ENCODE measurements around the gene TSC22D1.

TSC22D1 gene

DNA sequence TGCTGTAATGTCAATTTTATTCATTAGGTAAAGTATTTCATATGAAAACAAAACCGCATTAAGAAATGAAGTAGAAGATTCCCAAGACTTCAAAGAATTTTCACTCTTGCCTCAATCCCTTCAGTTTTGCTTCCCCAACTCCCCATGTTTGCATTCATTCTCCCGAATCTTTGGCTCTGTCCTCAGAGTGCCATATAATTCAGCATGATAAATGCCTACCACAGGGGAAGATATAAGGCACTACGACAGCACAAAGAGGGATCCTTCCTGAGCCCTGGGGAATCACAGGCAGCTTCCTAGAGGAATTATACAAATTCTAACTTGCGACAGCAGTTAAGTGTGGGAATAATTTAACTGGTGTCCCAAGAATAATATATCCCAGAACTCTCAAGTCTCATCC lies 68.5 kb downstream of the TSC22D1 start:
- no peak overlapping the region for H3K4me3 Mint-ChIP-seq
- no peaks in the 10 kb centered on the region for H3K36me3 Mint-ChIP-seq (ENCODE audit: low read depth)
- no peaks in the 10 kb centered on the region for H3K9me3 Mint-ChIP-seq
- DNase-seq (ENCODE audit: low spot score), result no peak
- H3K4me1 Mint-ChIP-seq (ENCODE audit: low read depth), result no peaks in the 10 kb centered on the region
- H3K27me3 Mint-ChIP-seq (ENCODE audit: low read depth), result peaks cover 1% of the 10 kb centered on the region
- no peak overlapping the region for H3K27ac Mint-ChIP-seq

GRCh38 chr13:44506719-44507118 lies 69.4 kb downstream of the TSC22D1 start:
- no peak overlapping the region for H3K4me3 Mint-ChIP-seq
- H3K9me3 Mint-ChIP-seq, result no peaks in the 10 kb centered on the region
- peaks cover 1% of the 10 kb centered on the region for H3K27me3 Mint-ChIP-seq (ENCODE audit: low read depth)
- H3K36me3 Mint-ChIP-seq (ENCODE audit: low read depth), result no peaks in the 10 kb centered on the region
- no peak for DNase-seq (ENCODE audit: low spot score)
- H3K27ac Mint-ChIP-seq, result no peak overlapping the region
- no peaks in the 10 kb centered on the region for H3K4me1 Mint-ChIP-seq (ENCODE audit: low read depth)

GRCh38 chr13:44506251-44506650 lies 69.9 kb downstream of the TSC22D1 start:
- DNase-seq (ENCODE audit: low spot score), result no peak
- H3K4me3 Mint-ChIP-seq, result no peak overlapping the region
- no peaks in the 10 kb centered on the region for H3K4me1 Mint-ChIP-seq (ENCODE audit: low read depth)
- peaks cover 1% of the 10 kb centered on the region for H3K27me3 Mint-ChIP-seq (ENCODE audit: low read depth)
- H3K36me3 Mint-ChIP-seq (ENCODE audit: low read depth), result no peaks in the 10 kb centered on the region
- no peak overlapping the region for H3K27ac Mint-ChIP-seq
- no peaks in the 10 kb centered on the region for H3K9me3 Mint-ChIP-seq

DNA sequence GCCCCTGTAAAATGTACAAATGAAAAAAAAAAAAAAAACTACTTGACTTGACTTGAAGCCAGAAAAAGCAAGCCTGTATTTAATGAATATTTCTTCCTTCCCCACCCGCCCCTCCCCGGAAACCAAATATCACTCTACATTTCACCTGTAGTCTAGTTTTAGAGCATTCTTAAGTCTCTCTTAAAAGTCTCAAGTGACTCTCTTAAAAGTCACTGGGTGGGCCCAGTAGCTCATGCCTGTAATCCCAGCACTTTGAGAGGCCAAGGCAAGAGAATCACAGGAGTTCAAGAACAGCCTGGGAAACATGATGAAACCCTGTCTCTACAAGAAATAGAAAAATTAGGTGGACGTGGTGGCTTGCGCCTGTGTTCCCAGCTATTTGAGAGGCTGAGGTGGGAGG lies 72.0 kb downstream of the TSC22D1 start:
- H3K4me3 Mint-ChIP-seq, result no peak overlapping the region
- no peaks in the 10 kb centered on the region for H3K9me3 Mint-ChIP-seq
- H3K4me1 Mint-ChIP-seq (ENCODE audit: low read depth), result no peaks in the 10 kb centered on the region
- peaks cover 1% of the 10 kb centered on the region for H3K27me3 Mint-ChIP-seq (ENCODE audit: low read depth)
- H3K36me3 Mint-ChIP-seq (ENCODE audit: low read depth), result no peaks in the 10 kb centered on the region
- DNase-seq (ENCODE audit: low spot score), result no peak
- H3K27ac Mint-ChIP-seq, result no peak overlapping the region

GRCh38 chr13:44498969-44499368 lies 77.2 kb downstream of the TSC22D1 start:
- no peaks in the 10 kb centered on the region for H3K4me1 Mint-ChIP-seq (ENCODE audit: low read depth)
- no peak overlapping the region for H3K27ac Mint-ChIP-seq
- no peaks in the 10 kb centered on the region for H3K27me3 Mint-ChIP-seq (ENCODE audit: low read depth)
- no peak overlapping the region for H3K4me3 Mint-ChIP-seq
- H3K36me3 Mint-ChIP-seq (ENCODE audit: low read depth), result no peaks in the 10 kb centered on the region
- no peak for DNase-seq (ENCODE audit: low spot score)
- peaks cover 6% of the 10 kb centered on the region for H3K9me3 Mint-ChIP-seq

DNA sequence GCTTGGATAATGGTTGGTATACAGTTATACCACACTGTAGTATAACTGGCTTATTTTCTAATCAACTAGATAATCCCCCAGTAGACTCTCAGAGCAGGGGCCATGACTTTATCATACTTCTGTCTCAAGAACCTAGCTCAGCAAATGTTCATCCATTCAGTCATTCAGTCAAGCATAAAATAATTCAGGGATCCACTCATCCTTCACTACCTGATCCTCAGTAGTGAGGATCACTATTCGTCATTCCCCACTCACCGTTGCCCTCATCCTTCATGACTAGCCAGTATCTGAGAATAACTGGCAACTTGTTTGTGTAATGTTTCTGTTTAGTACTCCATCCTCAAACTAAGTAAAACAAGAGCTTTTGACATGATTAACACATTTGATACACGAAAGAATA lies 77.6 kb downstream of the TSC22D1 start:
- peaks cover 6% of the 10 kb centered on the region for H3K9me3 Mint-ChIP-seq

GRCh38 chr13:44497801-44498200 lies 78.3 kb downstream of the TSC22D1 start:
- H3K9me3 Mint-ChIP-seq, result peaks cover 6% of the 10 kb centered on the region
- no peak overlapping the region for H3K27ac Mint-ChIP-seq
- DNase-seq (ENCODE audit: low spot score), result no peak
- H3K4me1 Mint-ChIP-seq (ENCODE audit: low read depth), result no peaks in the 10 kb centered on the region
- H3K36me3 Mint-ChIP-seq (ENCODE audit: low read depth), result no peaks in the 10 kb centered on the region
- no peaks in the 10 kb centered on the region for H3K27me3 Mint-ChIP-seq (ENCODE audit: low read depth)
- H3K4me3 Mint-ChIP-seq, result no peak overlapping the region

More for the DNA sequence above, 77.6 kb downstream of the TSC22D1 start:
- Mint-ChIP-seq H3K27me3 (ENCODE audit: low read depth) (no peaks in the 10 kb centered on the region), H3K4me1 (ENCODE audit: low read depth) (no peaks in the 10 kb centered on the region), H3K36me3 (ENCODE audit: low read depth) (no peaks in the 10 kb centered on the region), H3K27ac (no peak overlapping the region), H3K4me3 (no peak overlapping the region)
- DNase-seq (ENCODE audit: low spot score), result no peak

- H3K4me1 Mint-ChIP-seq (ENCODE audit: low read depth), result no peaks in the 10 kb centered on the region
- no peak overlapping the region for H3K4me3 Mint-ChIP-seq
- no peak overlapping the region for H3K27ac Mint-ChIP-seq
- H3K27me3 Mint-ChIP-seq (ENCODE audit: low read depth), result peaks cover 1% of the 10 kb centered on the region
- no peaks in the 10 kb centered on the region for H3K36me3 Mint-ChIP-seq (ENCODE audit: low read depth)
- H3K9me3 Mint-ChIP-seq, result peaks cover 6% of the 10 kb centered on the region
- DNase-seq (ENCODE audit: low spot score), result no peak
These were observed 82.8 kb downstream of the TSC22D1 start for GRCh38 chr13:44493213-44493812.

GRCh38 chr13:44489751-44490150 lies 86.4 kb downstream of the TSC22D1 start:
- Mint-ChIP-seq H3K4me1 (ENCODE audit: low read depth) (peaks cover 4% of the 10 kb centered on the region), H3K27me3 (ENCODE audit: low read depth) (peaks cover 1% of the 10 kb centered on the region), H3K27ac (no peak overlapping the region), H3K36me3 (ENCODE audit: low read depth) (no peaks in the 10 kb centered on the region), H3K4me3 (no peak overlapping the region), H3K9me3 (peaks cover 3% of the 10 kb centered on the region)
- DNase-seq (ENCODE audit: low spot score), result no peak

DNA sequence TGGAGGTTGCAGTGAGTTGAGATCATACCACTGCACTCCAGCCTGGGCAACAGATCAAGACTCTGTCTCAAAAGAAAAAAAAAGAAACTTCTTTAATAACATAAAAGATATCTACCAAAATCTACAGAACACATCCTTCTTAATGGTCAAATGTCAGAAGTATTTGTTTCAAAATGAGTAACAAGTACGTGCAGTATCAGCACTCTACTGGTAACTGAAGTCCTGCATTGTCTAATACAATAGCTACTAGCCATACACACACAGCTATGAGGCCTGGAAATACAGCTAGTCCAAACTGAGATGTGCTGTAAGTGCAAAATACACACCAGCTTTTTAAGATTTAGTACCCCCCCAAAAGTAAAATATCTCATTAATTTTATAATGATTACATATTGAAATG lies 88.1 kb downstream of the TSC22D1 start:
- Mint-ChIP-seq H3K4me1 (ENCODE audit: low read depth) (peaks cover 13% of the 10 kb centered on the region), H3K9me3 (no peaks in the 10 kb centered on the region), H3K4me3 (no peak overlapping the region), H3K27me3 (ENCODE audit: low read depth) (peaks cover 1% of the 10 kb centered on the region), H3K36me3 (ENCODE audit: low read depth) (no peaks in the 10 kb centered on the region), H3K27ac (no peak overlapping the region)
- DNase-seq (ENCODE audit: low spot score), result no peak

GRCh38 chr13:44484562-44485138 lies 91.5 kb downstream of the TSC22D1 start:
- Mint-ChIP-seq H3K36me3 (ENCODE audit: low read depth) (no peaks in the 10 kb centered on the region), H3K4me3 (peak overlapping the region; percentile 47), H3K27ac (peak overlapping the region; percentile 14), H3K27me3 (ENCODE audit: low read depth) (peaks cover 4% of the 10 kb centered on the region), H3K4me1 (ENCODE audit: low read depth) (peaks cover 13% of the 10 kb centered on the region), H3K9me3 (no peaks in the 10 kb centered on the region)
- no peak for DNase-seq (ENCODE audit: low spot score)

DNA sequence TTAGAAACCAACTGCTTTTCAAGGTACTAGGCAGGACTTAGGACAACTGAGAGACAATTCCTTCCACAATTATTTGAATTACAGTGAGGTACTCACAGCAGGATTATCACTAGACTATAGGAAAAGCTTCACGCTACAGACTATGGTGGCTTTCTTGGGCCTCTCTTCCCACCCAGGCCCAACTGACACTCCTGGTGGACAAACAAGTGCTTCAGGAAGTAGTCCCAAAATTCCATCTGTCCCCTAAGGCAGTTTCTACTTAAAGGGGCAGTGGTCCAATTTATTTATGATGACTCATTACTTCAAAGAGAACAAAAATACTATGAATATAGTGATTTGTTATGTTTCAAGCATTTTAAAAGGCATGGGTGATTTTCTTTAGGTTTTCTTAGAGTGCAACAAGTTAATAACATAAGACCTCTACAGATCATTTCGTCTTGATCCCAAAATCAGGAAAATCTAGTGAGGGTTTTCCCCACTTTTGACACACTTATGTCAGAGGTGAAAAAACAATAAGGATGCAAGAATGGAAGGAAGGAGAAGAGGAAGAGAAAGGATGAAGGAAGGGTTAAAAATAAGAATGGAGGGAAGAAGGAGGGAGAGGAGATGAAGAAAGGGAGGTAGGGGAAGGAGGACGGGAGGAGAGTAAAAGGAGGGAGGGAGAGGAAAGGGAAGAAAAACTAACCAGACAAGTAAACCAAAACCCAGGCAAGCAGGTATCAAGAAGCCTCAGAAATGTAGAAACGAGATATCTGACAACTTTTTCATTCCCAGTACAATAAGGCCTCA lies 101.8 kb downstream of the TSC22D1 start:
- H3K27ac Mint-ChIP-seq, result no peak overlapping the region

DNA sequence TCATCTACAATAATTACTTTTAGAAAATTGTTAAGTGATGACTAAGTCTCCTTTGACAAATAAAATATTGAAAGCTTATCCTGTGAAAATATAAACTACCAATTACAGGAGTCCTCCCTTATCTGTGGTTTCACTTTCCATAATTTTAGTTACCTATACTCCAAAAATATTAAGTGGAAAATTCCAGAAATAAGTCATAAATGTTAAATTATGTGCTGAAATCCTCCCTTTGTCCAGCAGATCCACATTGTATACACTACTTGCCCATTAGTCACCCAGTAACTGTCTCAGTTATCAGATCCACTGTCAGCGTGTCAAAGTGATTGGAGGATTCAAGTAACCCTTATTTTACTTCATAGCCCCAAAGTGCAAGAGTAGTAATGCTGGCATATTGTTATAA lies 104.4 kb downstream of the TSC22D1 start:
- no peak for DNase-seq (ENCODE audit: low spot score)
- Mint-ChIP-seq H3K4me3 (no peak overlapping the region), H3K9me3 (no peaks in the 10 kb centered on the region), H3K36me3 (ENCODE audit: low read depth) (no peaks in the 10 kb centered on the region), H3K4me1 (ENCODE audit: low read depth) (no peaks in the 10 kb centered on the region), H3K27me3 (ENCODE audit: low read depth) (peaks cover 15% of the 10 kb centered on the region), H3K27ac (no peak overlapping the region)

More for the DNA sequence above, 101.8 kb downstream of the TSC22D1 start:
- Mint-ChIP-seq H3K36me3 (ENCODE audit: low read depth) (no peaks in the 10 kb centered on the region), H3K9me3 (no peaks in the 10 kb centered on the region), H3K27me3 (ENCODE audit: low read depth) (peaks cover 8% of the 10 kb centered on the region), H3K4me3 (no peak overlapping the region), H3K4me1 (ENCODE audit: low read depth) (no peaks in the 10 kb centered on the region)
- DNase-seq (ENCODE audit: low spot score), result no peak

Measured in T-helper 2 cell treated with Interferon-gamma antibody and Interleukin-4, amounts not matched to agents 5 μg/mL and 100 μg/mL, for 36 hours (primary cell).